GM21717 (cell line): Measurements from ENCODE around the gene ABCC2.

ENCODE experiments used
- ATAC-seq: cut with Tn5 transposase; IDR thresholded peaks from one replicate; pipeline ENCODE4 v1.9.1; 2021; ENCODE audit warnings: mild to moderate bottlenecking, moderate library complexity; ENCODE audit not compliant: unreplicated experiment

The ABCC2 gene

DNA sequence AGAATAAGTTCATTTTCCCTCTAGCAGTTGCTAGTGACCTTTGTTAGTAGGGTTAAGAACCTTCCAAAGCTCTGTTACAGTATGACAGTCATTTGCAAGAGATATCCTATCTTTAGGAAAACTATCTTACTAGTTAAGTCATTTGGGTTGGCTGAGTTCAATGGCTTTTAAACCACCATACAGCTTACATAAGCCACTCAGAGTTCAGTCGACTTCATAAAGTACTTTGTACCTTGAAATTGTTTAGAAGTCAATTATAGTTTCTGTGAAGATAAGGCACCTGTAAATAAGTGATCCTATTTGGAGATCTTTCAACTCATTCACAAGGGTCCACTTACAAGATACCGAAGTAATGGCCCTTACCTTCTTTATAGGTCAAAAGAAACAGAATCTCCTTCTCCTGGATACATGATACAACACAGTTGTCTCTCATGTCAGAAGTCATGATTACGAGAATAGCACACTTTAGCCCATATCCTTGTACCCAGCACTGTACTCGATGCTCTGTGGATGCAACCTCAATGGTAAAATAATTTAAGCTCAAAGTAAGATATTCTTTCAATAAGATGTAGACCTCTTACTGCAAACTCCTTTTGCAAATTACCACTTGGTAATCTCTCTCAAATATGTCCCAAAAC, 11.9 kb upstream of the ABCC2 start:
- ATAC-seq, result no peak

GRCh38 chr10:99775850-99776249, 6.6 kb upstream of the ABCC2 start:
- no peak for ATAC-seq

GRCh38 chr10:99777918-99778714, 4.3 kb upstream of the ABCC2 start:
- ATAC-seq, result no peak

GRCh38 chr10:99779335-99779734, 3.1 kb upstream of the ABCC2 start:
- ATAC-seq, result no peak

- ATAC-seq, result no peak
These were observed 558 bp upstream of the ABCC2 start for GRCh38 chr10:99781734-99782429.

GRCh38 chr10:99784016-99784726, 1.7 kb downstream of the ABCC2 start:
- no peak for ATAC-seq

DNA sequence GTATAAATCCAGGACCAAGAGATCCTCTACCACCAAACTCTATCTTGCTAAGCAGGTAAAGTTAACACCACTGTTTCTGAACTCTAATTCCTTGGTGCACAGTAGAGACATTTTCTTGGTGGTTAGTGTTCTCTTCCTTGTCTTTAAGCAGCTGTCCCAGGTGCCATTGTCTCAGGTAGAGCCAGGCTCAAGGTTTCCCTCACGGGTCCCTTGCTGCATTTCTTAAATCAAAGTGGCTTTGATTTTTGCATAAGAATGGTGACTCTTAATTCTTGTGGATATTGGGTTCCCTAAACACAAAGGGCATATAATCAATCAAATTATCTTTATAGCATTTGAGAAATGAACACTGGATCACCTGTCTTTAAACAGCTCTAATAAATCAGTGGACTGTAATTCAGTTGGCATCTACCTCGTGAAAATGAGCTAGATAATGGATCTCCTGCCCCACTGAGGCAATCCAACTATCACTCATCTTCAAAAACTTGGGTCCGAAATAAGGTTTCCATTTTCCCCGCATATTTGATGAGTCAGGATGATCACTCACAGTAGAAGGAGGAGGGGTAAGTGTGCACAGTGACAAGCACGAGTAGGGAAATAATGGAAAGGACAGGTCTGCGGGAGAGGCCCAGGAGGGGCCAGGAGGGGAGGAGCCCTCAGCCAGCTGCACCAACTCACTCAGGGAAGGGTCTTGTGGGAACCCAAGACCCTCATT, 2.4 kb downstream of the ABCC2 start:
- no peak for ATAC-seq

- no peak for ATAC-seq
These were observed 3.2 kb downstream of the ABCC2 start for GRCh38 chr10:99785646-99786045.

- ATAC-seq, result no peak
These were observed 4.9 kb downstream of the ABCC2 start for GRCh38 chr10:99787311-99787710.

GRCh38 chr10:99787782-99788445, 5.5 kb downstream of the ABCC2 start:
- ATAC-seq, result no peak

DNA sequence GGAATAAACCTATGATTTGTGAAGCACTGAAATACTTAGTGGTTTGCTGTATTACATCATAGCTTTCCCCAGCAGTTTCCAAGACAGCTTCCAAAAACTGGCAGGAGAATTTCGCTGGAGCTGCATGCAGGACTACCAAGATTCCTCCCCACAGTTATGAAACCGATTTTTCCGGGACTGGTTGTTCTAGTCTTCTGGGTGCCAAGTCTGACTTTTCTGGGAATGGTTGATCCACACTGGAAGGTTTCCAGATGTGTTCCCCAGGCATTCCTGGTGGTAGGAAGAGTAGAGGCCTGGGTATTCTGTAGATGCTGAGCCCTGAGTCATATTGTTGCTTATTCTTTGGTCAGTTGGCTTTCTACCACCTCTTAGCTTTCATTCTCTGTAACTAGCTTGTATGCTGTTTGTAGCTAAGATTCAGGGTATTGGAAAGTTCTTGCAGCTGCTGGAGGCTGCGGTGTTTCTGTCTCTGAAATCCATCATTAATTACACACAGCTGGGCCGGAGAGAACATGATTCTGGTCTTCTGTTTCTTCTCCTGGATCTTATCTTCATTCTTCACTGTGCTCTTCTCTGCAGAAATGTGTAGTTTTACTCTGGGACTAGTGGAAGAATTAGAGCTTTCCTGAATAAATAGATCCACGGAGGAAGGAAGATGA, 6.3 kb downstream of the ABCC2 start:
- no peak for ATAC-seq

DNA sequence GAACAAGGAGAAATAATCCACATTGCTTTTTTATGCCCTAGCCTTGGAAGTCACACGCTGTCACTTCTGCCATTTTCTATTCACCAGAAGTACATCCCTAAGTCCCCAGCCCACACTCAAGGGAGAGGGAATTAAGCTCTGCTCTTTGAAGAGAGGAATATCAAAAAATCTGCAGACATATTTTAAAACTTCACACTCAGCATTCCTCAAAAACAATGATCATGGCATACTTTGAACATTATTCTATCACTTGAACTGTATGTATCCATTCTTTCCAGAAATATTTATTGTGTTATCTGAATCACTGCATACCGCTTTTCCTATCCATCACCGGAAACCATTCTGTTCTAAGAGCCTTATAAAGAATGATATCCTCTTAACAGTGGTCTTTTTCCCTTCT, 9.4 kb downstream of the ABCC2 start:
- ATAC-seq, result no peak

GRCh38 chr10:99793819-99794218, 11.4 kb downstream of the ABCC2 start:
- no peak for ATAC-seq

DNA sequence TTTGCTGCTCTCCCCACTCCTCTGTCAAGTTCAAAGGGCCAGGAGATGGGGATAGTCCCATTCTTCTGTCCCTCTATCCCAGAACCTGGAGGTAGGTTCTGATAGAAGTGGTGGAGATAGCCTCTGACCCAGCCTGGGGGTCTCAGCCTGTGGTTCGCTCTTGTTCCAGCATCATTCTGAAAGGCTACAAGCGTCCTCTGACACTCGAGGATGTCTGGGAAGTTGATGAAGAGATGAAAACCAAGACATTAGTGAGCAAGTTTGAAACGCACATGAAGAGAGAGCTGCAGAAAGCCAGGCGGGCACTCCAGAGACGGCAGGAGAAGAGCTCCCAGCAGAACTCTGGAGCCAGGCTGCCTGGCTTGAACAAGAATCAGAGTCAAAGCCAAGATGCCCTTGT, 14.5 kb downstream of the ABCC2 start:
- ATAC-seq, result no peak

- ATAC-seq, result no peak
These were observed 15.6 kb downstream of the ABCC2 start for GRCh38 chr10:99798031-99798430.

- no peak for ATAC-seq
These were observed 16.5 kb downstream of the ABCC2 start for GRCh38 chr10:99798920-99799319.

- no peak for ATAC-seq
These were observed 17.2 kb downstream of the ABCC2 start for GRCh38 chr10:99799613-99800012.

- no peak for ATAC-seq
These were observed 22.0 kb downstream of the ABCC2 start for GRCh38 chr10:99804471-99804870.

- no peak for ATAC-seq
These were observed 22.8 kb downstream of the ABCC2 start for GRCh38 chr10:99805190-99805589.

- no peak for ATAC-seq
These were observed 23.7 kb downstream of the ABCC2 start for GRCh38 chr10:99806091-99806490.
